ENCODE results near the gene SH2D6.

Gene SH2D6

DNA sequence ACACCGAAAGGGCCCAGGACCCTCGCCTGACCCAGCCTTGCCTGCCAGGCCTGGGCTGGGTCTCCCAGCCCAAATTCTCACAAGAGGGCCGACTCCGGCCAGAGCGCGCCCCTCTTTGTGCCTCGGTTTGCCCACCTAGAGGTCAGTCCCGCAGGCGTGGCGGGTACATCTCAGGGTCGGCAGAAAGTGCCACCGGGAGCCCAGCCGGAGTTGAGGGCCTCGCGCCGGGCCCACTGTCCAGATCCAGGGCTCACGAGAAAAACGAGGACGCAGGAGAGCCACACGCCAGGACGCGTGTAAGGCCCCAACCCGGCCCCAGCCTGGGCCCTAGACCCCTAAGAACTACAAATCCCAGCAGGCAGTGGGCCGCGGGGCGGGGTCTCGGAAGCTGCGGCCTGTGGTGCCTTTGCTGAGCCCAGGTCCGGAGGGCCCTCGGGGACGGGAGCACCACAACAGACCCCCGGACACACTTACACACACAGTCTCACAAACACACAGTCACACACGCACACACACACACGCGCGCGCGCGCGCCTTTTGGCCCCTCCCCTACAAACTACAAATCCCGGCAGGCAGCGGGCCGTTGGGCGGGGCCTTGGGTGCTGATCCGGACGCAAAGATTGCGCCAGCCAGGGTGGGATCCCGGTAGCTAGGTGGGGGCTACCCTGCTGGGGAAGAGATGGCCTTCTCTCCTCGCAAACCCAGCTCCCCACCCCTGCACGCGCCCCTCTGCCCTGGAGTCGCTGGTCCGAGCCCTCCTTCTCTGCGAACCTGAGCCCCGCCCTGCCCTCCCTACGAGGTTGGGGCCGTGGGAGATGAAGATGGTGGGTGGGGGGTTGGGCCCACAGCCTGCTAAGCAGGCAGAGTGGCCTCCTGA is at the start of gene SH2D6:
Gene SH2D6 (plus strand): TSS at position 583 of the 877 bp plus-strand sequence. CDS start 10,752 bp downstream, outside the sequence.
- H2AFZ ChIP-seq (ENCODE audit: low read depth), result peak within 1 kb of the TSS; percentile 95
- no peaks in the 10 kb centered on the region for H3K27me3 ChIP-seq (ENCODE audit: insufficient read depth, low read depth)
- no peaks in the 10 kb centered on the region for H3K79me2 ChIP-seq (ENCODE audit: insufficient read depth, low read depth)
- peaks cover 57% of the 10 kb centered on the region for H3K4me1 ChIP-seq (ENCODE audit: low read depth, poor library complexity, severe bottlenecking)
- peak within 1 kb of the TSS; percentile 91 for H3K4me2 ChIP-seq
- no peaks in the 10 kb centered on the region for H4K20me1 ChIP-seq (ENCODE audit: insufficient read depth)
- peak within 1 kb of the TSS; percentile 84 for H3K4me3 ChIP-seq (IDR thresholded peaks at IDR 0.05; ENCODE audit: insufficient read depth, low read depth, low read length)
- TF ChIP-seq, protein P1, sequence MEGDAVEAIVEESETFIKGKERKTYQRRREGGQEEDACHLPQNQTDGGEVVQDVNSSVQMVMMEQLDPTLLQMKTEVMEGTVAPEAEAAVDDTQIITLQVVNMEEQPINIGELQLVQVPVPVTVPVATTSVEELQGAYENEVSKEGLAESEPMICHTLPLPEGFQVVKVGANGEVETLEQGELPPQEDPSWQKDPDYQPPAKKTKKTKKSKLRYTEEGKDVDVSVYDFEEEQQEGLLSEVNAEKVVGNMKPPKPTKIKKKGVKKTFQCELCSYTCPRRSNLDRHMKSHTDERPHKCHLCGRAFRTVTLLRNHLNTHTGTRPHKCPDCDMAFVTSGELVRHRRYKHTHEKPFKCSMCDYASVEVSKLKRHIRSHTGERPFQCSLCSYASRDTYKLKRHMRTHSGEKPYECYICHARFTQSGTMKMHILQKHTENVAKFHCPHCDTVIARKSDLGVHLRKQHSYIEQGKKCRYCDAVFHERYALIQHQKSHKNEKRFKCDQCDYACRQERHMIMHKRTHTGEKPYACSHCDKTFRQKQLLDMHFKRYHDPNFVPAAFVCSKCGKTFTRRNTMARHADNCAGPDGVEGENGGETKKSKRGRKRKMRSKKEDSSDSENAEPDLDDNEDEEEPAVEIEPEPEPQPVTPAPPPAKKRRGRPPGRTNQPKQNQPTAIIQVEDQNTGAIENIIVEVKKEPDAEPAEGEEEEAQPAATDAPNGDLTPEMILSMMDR (conservative IDR thresholded peaks at IDR 0.05; ENCODE audit: low read depth, low read length), result no peak
- no peaks in the 10 kb centered on the region for H3K36me3 ChIP-seq (ENCODE audit: insufficient read depth)
- peak within 1 kb of the TSS; percentile 90 for H3K27ac ChIP-seq
- H3K9ac ChIP-seq, result peak within 1 kb of the TSS; percentile 91

GRCh38 chr2:85368921-85369320 is 49.6 kb upstream of the SH2D6 start:
- Histone ChIP-seq H3K27ac (no peak overlapping the region), H3K79me2 (ENCODE audit: insufficient read depth, low read depth) (no peaks in the 10 kb centered on the region)
- TF ChIP-seq, protein P1 (conservative IDR thresholded peaks at IDR 0.05; ENCODE audit: low read depth, low read length), result no peak

DNA sequence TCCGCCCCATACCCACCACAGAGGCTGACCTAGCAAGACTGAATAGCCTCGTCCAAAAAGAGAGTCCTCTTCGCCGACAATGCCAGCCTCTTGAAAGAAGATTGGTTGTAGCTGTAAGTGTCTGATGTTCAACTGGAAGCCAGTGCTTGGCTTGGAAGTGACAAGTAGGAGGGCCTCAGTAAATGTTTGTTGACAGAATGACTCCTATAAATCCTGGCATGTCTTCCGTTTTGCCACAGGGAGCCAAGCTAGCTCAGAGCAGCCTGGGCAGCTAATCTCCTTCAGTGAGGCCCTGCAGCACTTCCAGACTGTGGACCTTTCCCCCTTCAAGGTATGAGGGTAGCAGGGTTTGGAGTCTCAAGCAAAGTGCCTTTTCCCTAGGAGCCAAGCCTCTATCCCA is 49.0 kb upstream of the SH2D6 start:
- Histone ChIP-seq H3K4me1 (ENCODE audit: low read depth, poor library complexity, severe bottlenecking) (no peaks in the 10 kb centered on the region), H3K27me3 (ENCODE audit: insufficient read depth, low read depth) (no peaks in the 10 kb centered on the region), H4K20me1 (ENCODE audit: insufficient read depth) (no peaks in the 10 kb centered on the region), H3K4me2 (no peak overlapping the region), H3K9ac (no peak overlapping the region), H3K36me3 (ENCODE audit: insufficient read depth) (no peaks in the 10 kb centered on the region), H3K79me2 (ENCODE audit: insufficient read depth, low read depth) (no peaks in the 10 kb centered on the region), H3K27ac (no peak overlapping the region), H3K4me3 (IDR thresholded peaks at IDR 0.05; ENCODE audit: insufficient read depth, low read depth, low read length) (no peak overlapping the region), H2AFZ (ENCODE audit: low read depth) (no peak overlapping the region)
- TF ChIP-seq, protein P1 (conservative IDR thresholded peaks at IDR 0.05; ENCODE audit: low read depth, low read length), result no peak

More at GRCh38 chr2:85368921-85369320, 49.6 kb upstream of the SH2D6 start:
- Histone ChIP-seq H3K36me3 (ENCODE audit: insufficient read depth) (no peaks in the 10 kb centered on the region), H3K4me1 (ENCODE audit: low read depth, poor library complexity, severe bottlenecking) (no peaks in the 10 kb centered on the region), H3K27me3 (ENCODE audit: insufficient read depth, low read depth) (no peaks in the 10 kb centered on the region), H3K4me2 (no peak overlapping the region), H4K20me1 (ENCODE audit: insufficient read depth) (no peaks in the 10 kb centered on the region), H2AFZ (ENCODE audit: low read depth) (no peak overlapping the region), H3K9ac (no peak overlapping the region), H3K4me3 (IDR thresholded peaks at IDR 0.05; ENCODE audit: insufficient read depth, low read depth, low read length) (no peak overlapping the region)

DNA sequence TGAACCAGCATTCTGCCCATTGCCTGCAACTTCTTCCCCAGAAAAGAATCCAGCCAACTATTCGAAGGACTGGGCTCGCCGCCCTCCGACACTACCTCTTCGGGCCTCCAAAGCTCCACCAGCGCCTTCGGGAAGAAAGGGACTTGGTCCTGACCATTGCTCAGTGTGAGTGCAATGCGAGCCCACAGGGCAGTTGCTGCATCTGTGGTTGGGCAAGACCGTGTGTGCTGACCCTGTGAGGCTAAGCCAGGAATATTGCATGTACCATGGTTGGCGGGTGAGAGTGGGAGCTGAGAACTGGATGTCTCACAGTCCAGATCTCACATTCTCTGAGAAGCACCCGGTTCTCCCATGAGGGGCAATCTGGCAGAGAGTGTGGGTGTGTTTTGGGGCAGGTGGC is 47.5 kb upstream of the SH2D6 start:
- no peaks in the 10 kb centered on the region for H3K36me3 ChIP-seq (ENCODE audit: insufficient read depth)
- TF ChIP-seq, protein P1 (conservative IDR thresholded peaks at IDR 0.05; ENCODE audit: low read depth, low read length), result no peak

More for the DNA sequence above, 47.5 kb upstream of the SH2D6 start:
- Histone ChIP-seq H3K4me3 (IDR thresholded peaks at IDR 0.05; ENCODE audit: insufficient read depth, low read depth, low read length) (no peak overlapping the region), H3K79me2 (ENCODE audit: insufficient read depth, low read depth) (no peaks in the 10 kb centered on the region), H4K20me1 (ENCODE audit: insufficient read depth) (no peaks in the 10 kb centered on the region), H2AFZ (ENCODE audit: low read depth) (no peak overlapping the region), H3K27me3 (ENCODE audit: insufficient read depth, low read depth) (no peaks in the 10 kb centered on the region), H3K4me2 (no peak overlapping the region), H3K27ac (no peak overlapping the region), H3K9ac (no peak overlapping the region), H3K4me1 (ENCODE audit: low read depth, poor library complexity, severe bottlenecking) (no peaks in the 10 kb centered on the region)
